ENCODE data around the gene EHMT1. TPM values are rescaled to one million over a fixed set of nuclear protein-coding genes. Genes with fewer than 3 reads are reported as not detected.

EHMT1 gene
- total RNA-seq, 1 donor from 2014 or later: 64.5 TPM

GRCh38 chr9:137834846-137835546 is 216.2 kb downstream of the EHMT1 start:
- no peak for TF ChIP-seq EZH2 (IDR thresholded peaks at IDR 0.05; ENCODE audit: insufficient read depth, low read length)
- TF ChIP-seq CTCF (IDR thresholded peaks at IDR 0.05; ENCODE audit: insufficient read depth, low read depth, low read length): no peak
- no peak overlapping the region for H3K9ac ChIP-seq (ENCODE audit: low read length)
- no peak overlapping the region for H3K4me2 ChIP-seq (ENCODE audit: low read length)
- no peak overlapping the region for H2AFZ ChIP-seq (ENCODE audit: low read depth, low read length)
- H3K4me1 ChIP-seq (ENCODE audit: insufficient read depth, low read length): no peaks in the 10 kb centered on the region
- H3K27ac ChIP-seq (ENCODE audit: low read depth, low read length): no peak overlapping the region
- H3K27ac Mint-ChIP-seq (ENCODE audit: unreplicated experiment): no peak overlapping the region
- peaks cover 10% of the 10 kb centered on the region for H3K36me3 Mint-ChIP-seq (ENCODE audit: low read depth, unreplicated experiment)
- no peak for DNase-seq (ENCODE audit: low read depth)
- peaks cover 9% of the 10 kb centered on the region for H3K36me3 ChIP-seq (ENCODE audit: insufficient read depth, low read length)
- no peaks in the 10 kb centered on the region for H3K27me3 Mint-ChIP-seq (ENCODE audit: low read depth, unreplicated experiment)
- peaks cover 27% of the 10 kb centered on the region for H4K20me1 ChIP-seq (ENCODE audit: insufficient read depth, low read length)
- H3K4me3 ChIP-seq (ENCODE audit: insufficient read depth, low read depth, low read length): no peak overlapping the region
- H3K79me2 ChIP-seq (ENCODE audit: insufficient read depth, low read length): no peaks in the 10 kb centered on the region
- H3K4me1 Mint-ChIP-seq (ENCODE audit: low read depth, unreplicated experiment): no peaks in the 10 kb centered on the region
- H3K9me3 ChIP-seq (ENCODE audit: insufficient read depth, low read depth, low read length): no peaks in the 10 kb centered on the region
- no peak for FAIRE-seq
- H3K9me3 Mint-ChIP-seq (ENCODE audit: unreplicated experiment): no peaks in the 10 kb centered on the region
- no peak overlapping the region for H3K4me3 Mint-ChIP-seq (ENCODE audit: unreplicated experiment)
- H3K27me3 ChIP-seq (ENCODE audit: insufficient read depth, low read length): no peaks in the 10 kb centered on the region

- no peaks in the 10 kb centered on the region for H3K9me3 ChIP-seq (ENCODE audit: insufficient read depth, low read depth, low read length)
- DNase-seq (ENCODE audit: low read depth): no peak
- Mint-ChIP-seq H3K4me3 (ENCODE audit: unreplicated experiment) (no peak overlapping the region), H3K27ac (ENCODE audit: unreplicated experiment) (no peak overlapping the region), H3K36me3 (ENCODE audit: low read depth, unreplicated experiment) (peaks cover 10% of the 10 kb centered on the region), H3K4me1 (ENCODE audit: low read depth, unreplicated experiment) (no peaks in the 10 kb centered on the region), H3K9me3 (ENCODE audit: unreplicated experiment) (no peaks in the 10 kb centered on the region), H3K27me3 (ENCODE audit: low read depth, unreplicated experiment) (no peaks in the 10 kb centered on the region)
- TF ChIP-seq CTCF (IDR thresholded peaks at IDR 0.05; ENCODE audit: insufficient read depth, low read depth, low read length) (no peak), EZH2 (IDR thresholded peaks at IDR 0.05; ENCODE audit: insufficient read depth, low read length) (no peak)
- H3K9ac ChIP-seq (ENCODE audit: low read length): no peak overlapping the region
- no peaks in the 10 kb centered on the region for H3K4me1 ChIP-seq (ENCODE audit: insufficient read depth, low read length)
- FAIRE-seq: no peak
- H3K79me2 ChIP-seq (ENCODE audit: insufficient read depth, low read length): no peaks in the 10 kb centered on the region
- H2AFZ ChIP-seq (ENCODE audit: low read depth, low read length): no peak overlapping the region
- no peaks in the 10 kb centered on the region for H3K27me3 ChIP-seq (ENCODE audit: insufficient read depth, low read length)
- no peak overlapping the region for H3K4me2 ChIP-seq (ENCODE audit: low read length)
- H3K4me3 ChIP-seq (ENCODE audit: insufficient read depth, low read depth, low read length): no peak overlapping the region
- peaks cover 15% of the 10 kb centered on the region for H4K20me1 ChIP-seq (ENCODE audit: insufficient read depth, low read length)
- peaks cover 6% of the 10 kb centered on the region for H3K36me3 ChIP-seq (ENCODE audit: insufficient read depth, low read length)
- no peak overlapping the region for H3K27ac ChIP-seq (ENCODE audit: low read depth, low read length)
These were observed 217.5 kb downstream of the EHMT1 start for GRCh38 chr9:137836151-137836830.

GRCh38 chr9:137836831-137837241 is 218.0 kb downstream of the EHMT1 start:
- H3K36me3 ChIP-seq (ENCODE audit: insufficient read depth, low read length): peaks cover 6% of the 10 kb centered on the region
- no peaks in the 10 kb centered on the region for H3K27me3 ChIP-seq (ENCODE audit: insufficient read depth, low read length)
- H3K4me3 ChIP-seq (ENCODE audit: insufficient read depth, low read depth, low read length): no peak overlapping the region
- no peak overlapping the region for H3K27ac Mint-ChIP-seq (ENCODE audit: unreplicated experiment)
- H3K4me1 ChIP-seq (ENCODE audit: insufficient read depth, low read length): no peaks in the 10 kb centered on the region
- no peak overlapping the region for H3K27ac ChIP-seq (ENCODE audit: low read depth, low read length)
- peaks cover 11% of the 10 kb centered on the region for H4K20me1 ChIP-seq (ENCODE audit: insufficient read depth, low read length)
- no peak for DNase-seq (ENCODE audit: low read depth)
- H2AFZ ChIP-seq (ENCODE audit: low read depth, low read length): no peak overlapping the region
- H3K9me3 Mint-ChIP-seq (ENCODE audit: unreplicated experiment): no peaks in the 10 kb centered on the region
- H3K79me2 ChIP-seq (ENCODE audit: insufficient read depth, low read length): no peaks in the 10 kb centered on the region
- TF ChIP-seq EZH2 (IDR thresholded peaks at IDR 0.05; ENCODE audit: insufficient read depth, low read length): no peak
- TF ChIP-seq CTCF (IDR thresholded peaks at IDR 0.05; ENCODE audit: insufficient read depth, low read depth, low read length): no peak
- no peaks in the 10 kb centered on the region for H3K9me3 ChIP-seq (ENCODE audit: insufficient read depth, low read depth, low read length)
- H3K27me3 Mint-ChIP-seq (ENCODE audit: low read depth, unreplicated experiment): no peaks in the 10 kb centered on the region
- H3K4me3 Mint-ChIP-seq (ENCODE audit: unreplicated experiment): no peak overlapping the region
- no peak overlapping the region for H3K4me2 ChIP-seq (ENCODE audit: low read length)
- no peak overlapping the region for H3K9ac ChIP-seq (ENCODE audit: low read length)
- no peaks in the 10 kb centered on the region for H3K4me1 Mint-ChIP-seq (ENCODE audit: low read depth, unreplicated experiment)
- no peak for FAIRE-seq
- H3K36me3 Mint-ChIP-seq (ENCODE audit: low read depth, unreplicated experiment): peaks cover 10% of the 10 kb centered on the region

Measured in astrocyte (in vitro differentiated cells and primary cell).